ENCODE data around the gene CDKAL1.
A peak's percentile ranks its signal among the peaks of the same experiment; 100 is the strongest.
"Not testable (repeated sequence)": the region's sequence is repeated elsewhere in the genome, so short reads cannot be mapped to it uniquely, and the experiment has no call there.

The CDKAL1 gene

GRCh38 chr6:20900389-20901160 is 366.3 kb downstream of the CDKAL1 start:
- DNase-seq, result no peak

DNA sequence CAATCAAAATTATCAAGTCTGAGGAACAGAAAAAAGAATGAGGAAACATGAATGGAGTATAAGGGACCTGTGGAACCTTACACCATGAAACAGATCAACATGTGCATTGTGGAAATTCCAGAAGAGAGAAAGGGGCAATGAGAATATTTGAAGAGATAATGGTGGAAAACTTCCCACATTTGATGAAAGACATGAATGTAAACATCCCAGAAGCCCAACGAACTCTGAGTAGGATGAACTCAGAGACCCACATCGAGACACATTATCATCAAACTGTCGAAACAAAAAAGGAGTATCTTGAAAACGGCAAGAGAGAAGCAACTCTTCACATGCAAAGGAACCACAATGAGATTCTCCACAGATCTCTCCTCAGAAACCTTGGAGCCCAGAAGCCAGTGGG is 371.1 kb downstream of the CDKAL1 start:
- no peak for DNase-seq

DNA sequence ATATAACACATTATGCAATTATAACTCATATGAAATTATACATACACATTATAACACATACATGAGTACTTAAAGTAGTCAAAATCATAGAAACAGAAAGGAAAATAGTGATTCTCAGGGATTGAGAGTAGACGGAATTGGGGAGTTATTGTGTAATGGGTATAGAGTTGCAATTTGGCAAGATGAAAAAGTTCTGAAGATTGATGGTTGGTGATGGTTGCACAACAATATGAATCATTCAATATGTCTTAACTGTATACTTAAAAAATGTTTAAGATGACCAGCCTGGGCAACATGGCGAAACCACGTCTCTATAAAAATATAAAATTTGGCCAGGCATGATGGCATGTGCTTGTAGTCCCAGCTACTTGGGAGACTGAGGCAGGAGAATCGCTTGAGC is 372.7 kb downstream of the CDKAL1 start:
- DNase-seq, result peak; percentile 81

GRCh38 chr6:20907486-20908071 is 373.3 kb downstream of the CDKAL1 start:
- DNase-seq, result no peak

DNA sequence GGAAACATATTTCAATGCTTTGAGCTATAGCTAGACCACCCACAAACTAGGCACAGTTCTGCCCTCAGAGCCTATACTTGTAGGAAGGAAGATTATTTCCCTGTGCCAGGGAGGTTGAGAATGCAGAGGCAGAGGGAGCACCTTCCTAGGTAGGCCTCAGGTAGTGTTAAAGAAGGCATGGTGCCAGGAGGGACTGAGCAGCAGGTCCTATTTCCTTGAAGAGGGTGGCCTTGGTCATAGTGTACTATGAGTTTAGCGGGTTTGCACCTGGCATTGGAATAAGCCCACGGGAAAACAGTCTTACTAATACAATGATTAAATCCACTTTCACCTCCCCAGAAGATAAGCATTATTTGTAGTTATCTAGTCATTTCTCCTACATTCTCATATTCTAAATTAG is 375.4 kb downstream of the CDKAL1 start:
- no peak for DNase-seq

DNA sequence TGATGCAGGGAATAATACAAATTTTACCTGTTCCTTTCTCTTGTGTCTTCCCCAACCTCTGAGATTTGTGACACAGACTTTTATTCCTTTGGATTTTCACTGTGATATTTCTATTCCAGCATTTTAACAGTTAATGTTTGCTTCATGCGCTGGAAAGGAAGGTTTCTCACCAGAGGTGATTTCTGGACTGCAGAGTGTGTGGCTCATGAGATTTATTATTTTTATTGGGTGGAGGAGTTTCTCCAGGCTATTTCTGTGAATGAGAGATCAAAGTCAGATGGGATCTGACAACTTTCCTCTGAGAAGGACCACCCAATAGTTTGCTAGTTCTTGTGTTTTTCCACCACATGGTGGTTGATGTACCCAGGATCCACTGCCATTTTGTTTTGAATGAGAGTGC is 377.5 kb downstream of the CDKAL1 start:
- no peak for DNase-seq

- DNase-seq, result peak; percentile 82
These were observed 380.9 kb downstream of the CDKAL1 start for GRCh38 chr6:20915156-20915555.

DNA sequence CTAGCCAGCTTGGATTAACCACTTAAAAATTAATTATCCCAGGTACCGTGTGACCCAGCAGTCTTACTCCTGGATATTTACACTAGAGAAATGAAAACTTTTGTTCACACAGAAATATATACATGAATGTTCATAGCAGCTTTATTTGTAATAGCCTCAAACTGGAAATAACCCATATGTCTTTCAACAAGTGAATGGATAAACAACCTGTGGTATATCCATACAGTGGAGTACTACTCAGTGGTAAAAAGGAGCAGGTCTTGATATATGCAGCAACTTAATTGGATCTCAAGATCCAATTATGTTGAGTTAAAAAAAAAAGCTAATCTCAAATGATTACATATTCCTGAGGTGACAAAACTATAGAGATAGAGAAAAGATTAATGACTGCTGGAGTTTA is 381.4 kb downstream of the CDKAL1 start:
- DNase-seq, result no peak

GRCh38 chr6:20916086-20916485 is 381.8 kb downstream of the CDKAL1 start:
- DNase-seq, result peak; percentile 63

DNA sequence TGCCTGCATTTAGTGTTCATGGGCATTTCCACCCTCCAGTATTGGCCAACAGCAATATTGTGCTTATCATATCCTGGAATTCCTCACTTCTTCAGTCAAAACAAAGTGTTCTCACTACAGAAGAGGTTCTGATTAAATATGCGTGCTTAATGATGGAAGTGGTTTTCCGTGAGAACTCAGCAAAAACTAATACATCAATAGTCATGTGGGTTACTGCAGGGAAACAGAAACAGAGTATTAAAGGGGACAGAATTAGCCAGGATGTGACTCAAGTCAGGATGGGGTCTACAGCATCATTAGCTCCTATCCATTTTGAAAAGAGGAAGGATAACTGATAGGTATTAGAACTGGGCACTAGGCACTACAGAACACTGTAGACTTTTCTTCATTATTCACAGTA is 384.6 kb downstream of the CDKAL1 start:
- DNase-seq, result no peak

- no peak for DNase-seq
These were observed 385.6 kb downstream of the CDKAL1 start for GRCh38 chr6:20919677-20920385.

- no peak for DNase-seq
These were observed 387.3 kb downstream of the CDKAL1 start for GRCh38 chr6:20921578-20921977.

- no peak for DNase-seq
These were observed 388.5 kb downstream of the CDKAL1 start for GRCh38 chr6:20922743-20923142.

DNA sequence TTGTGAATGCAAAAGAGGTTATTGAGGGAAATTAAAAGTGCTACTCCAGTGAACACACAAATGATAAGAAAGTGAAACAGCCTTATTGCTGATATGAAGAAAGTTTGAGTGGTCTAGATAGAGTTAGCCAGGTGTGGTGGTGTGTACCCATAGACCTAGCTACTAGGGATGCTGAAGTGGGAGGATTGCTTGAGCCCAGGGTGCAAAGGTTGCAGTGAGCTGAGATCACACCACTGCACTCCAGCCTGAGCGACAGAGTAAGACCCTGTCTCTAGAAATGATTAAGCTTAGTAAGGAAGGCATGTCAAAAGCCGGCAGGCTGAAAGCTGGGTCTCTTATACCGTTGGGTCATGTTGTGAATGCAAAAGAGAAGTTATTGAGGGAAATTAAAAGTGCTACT is 389.8 kb downstream of the CDKAL1 start:
- DNase-seq, result not testable (repeated sequence)

DNA sequence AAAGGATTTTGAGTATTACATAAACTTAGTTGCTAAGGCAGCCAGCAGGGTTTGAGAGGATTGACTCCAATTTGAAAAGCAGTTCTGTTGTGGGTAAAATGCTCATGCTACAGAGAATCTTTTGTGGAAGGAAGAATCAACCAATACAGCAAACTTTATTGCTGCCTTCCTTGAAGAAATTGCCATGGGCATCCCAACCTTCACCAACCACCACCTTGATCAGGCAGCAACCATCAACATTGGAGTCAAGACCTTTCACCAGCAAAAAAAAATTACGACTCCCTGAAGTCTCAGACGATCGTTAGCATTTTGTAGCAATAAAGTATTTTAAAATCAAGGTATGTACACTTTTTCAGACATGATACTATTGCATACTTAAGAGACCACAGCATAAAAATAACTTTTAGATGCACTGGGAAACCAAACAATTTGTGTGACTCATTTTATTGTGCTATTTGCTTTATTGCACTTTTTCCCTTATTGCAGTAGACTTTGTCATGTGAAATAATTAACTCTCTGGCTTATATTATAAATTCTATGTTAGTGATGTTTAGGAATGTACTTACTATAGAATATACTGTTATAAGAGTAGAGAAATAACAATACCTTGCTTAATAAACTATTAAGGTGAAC is 390.8 kb downstream of the CDKAL1 start:
- no peak for DNase-seq

DNA sequence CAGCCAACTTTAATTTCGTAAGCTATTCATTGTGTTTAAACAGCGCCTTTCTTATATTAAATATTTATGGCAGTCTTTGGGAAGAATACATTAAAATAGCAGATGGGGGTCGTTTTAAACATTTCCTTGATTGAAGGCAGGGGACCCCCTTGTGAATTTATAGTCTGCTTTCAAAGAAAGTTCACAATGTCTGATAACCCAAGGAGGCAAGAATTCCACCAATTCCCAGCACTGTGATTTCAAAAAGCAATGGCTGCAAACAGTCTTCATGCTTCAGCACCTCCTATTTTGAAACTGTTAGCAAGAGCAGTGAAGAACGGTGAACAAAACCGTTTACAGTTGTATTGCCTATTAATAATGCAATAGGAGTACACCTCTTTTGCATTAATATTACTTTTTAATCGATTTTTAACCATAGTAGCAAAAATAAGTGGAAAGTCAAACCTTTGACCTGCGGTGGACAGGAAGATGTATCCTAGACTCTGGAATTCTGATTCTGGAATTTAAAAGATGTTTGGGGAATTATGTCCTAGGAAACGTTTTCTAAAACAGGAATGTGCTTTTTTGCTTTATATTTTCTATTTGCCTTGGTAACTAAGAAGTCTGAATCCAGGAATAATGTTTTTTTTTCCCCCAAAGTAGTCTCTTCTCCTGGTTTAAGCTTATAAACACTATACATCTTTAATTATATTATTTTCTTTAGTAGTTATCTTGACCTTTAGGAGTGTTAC is 393.0 kb downstream of the CDKAL1 start:
- no peak for DNase-seq

- no peak for DNase-seq
These were observed 395.0 kb downstream of the CDKAL1 start for GRCh38 chr6:20929283-20929682.

DNA sequence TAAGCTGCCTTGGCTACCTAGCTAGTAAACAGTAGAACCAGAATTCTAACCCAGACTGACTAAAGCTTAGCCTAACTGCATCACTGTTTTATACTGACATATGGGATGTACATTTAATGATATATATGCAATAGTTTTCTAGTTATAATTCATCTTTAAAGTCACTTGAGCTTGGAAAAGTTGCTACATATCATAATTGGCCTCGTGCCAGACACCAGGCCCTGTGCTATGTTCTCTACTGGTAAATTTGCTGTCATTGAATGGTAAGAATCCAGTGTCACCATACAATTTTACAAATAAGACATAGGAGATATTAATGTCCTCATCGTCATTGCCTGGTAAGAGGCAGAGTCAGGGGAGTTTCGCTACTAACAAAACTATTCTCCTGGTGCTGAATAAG is 396.8 kb downstream of the CDKAL1 start:
- DNase-seq, result no peak

GRCh38 chr6:20931772-20932171 is 397.5 kb downstream of the CDKAL1 start:
- no peak for DNase-seq

DNA sequence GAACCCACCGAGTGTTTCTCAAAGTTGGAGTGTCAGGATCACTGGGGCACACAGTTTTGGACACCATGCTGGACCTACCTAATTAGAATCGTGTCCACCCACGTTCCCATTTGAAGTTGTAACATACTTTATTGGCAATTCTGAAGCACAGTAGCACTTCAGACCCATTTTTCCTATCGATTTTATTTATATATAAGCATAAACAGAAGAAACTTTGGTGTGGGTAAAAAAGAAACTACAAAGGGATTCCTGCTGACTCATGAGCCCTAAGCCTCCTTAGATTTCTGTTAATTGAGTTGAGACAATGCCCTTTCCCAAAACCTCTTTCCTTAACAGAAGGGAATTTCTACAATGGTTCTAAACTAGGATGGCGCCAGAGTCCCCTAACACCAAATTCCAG is 398.0 kb downstream of the CDKAL1 start:
- no peak for DNase-seq

DNA sequence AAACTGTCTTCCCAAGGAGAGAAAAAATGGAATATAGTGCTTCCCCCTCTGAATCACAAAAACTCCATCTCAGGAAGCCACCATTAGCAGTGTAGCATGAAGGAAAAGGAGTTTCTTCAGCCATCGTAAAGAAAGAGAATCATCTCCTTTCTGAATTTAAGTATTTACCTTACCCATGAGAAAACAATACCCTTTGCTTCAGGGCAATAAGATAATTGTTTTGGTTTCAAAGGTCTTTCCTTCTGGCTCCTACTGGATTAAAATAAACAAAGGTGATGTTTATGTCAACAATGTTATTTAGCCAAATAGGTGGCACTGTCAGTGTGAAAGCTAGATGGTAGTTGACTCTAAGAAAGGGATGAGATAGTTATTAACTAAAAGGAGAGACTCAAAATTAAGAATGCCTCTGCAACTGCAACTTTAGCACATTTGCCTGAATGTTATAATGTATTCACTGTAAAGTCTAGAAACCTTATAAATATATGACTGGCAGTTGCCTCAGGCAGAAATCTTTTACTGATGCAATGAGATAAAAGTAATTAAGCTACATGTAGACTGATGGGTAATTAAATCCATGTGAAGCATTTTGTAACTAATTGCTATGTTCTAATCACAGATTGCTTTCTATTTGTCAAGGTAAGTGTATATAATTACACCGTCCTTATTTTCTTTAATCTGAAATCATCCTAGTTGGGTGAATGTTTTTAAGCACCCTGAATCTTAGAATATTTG is 399.0 kb downstream of the CDKAL1 start:
- no peak for DNase-seq

DNA sequence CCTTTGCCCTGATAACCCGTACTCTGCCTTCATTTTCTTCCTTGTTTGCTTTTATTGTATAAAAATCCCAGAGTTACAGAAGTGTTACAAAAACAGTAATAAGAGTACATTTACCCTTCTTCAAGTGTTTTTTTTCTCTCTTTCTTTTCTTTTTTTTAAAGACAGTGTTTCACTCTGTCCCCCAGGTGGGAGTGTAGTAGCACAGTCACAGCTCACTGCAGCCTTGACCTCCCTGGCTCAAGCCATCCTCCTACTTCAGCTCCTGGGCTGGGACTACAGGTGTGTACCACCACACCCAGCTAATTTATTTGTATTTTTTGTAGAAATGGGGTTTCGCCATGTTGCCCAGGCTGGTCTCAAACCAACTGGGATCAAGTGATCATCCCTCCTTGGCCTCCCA is 402.7 kb downstream of the CDKAL1 start:
- DNase-seq, result no peak
